DOHH2 (cell line): ENCODE measurements around the gene SCUBE3.

Experiments
- CTCF ChIP-seq: fragments of 200-600 bp; sonication (generic); IDR thresholded peaks from one replicate; pipeline ENCODE4 v1.5.1; 2014; ENCODE audit warnings: antibody characterized with exemption, mild to moderate bottlenecking, low read depth, low read length; ENCODE audit not compliant: poor library complexity, severe bottlenecking
- EZH2phosphoT487 ChIP-seq: fragments of 200-600 bp; sonication (generic); IDR thresholded peaks from 2 replicates; pipeline ENCODE4 v1.6.1; 2017; ENCODE audit warnings: borderline replicate concordance, mild to moderate bottlenecking, antibody characterized with exemption, low read length, moderate library complexity, mixed read lengths

- no peak for TF ChIP-seq CTCF
- no peak for TF ChIP-seq EZH2phosphoT487
These were observed 32.3 kb upstream of the SCUBE3 start for GRCh38 chr6:35181308-35181932.
